ENCODE results near the gene SLC7A5.
"Not testable (repeated sequence)": the region's sequence is repeated elsewhere in the genome, so short reads cannot be mapped to it uniquely, and the experiment has no call there.

- not testable (repeated sequence) for TF ChIP-seq EZH2phosphoT487 (IDR thresholded peaks at IDR 0.05; ENCODE audit: insufficient read depth, low read depth); EZH2 (IDR thresholded peaks at IDR 0.05; ENCODE audit: insufficient read depth, poor library complexity, severe bottlenecking)
Measured at GRCh38 chr16:87869879-87870417, 641 bp upstream of the SLC7A5 start.
